Measurements from ENCODE around the gene PGLYRP2. TPM values are rescaled to one million over a fixed set of nuclear protein-coding genes. Genes with fewer than 3 reads are reported as not detected.

PGLYRP2 gene
- total RNA-seq, 1 donor from 2014 or later, result not detected

DNA sequence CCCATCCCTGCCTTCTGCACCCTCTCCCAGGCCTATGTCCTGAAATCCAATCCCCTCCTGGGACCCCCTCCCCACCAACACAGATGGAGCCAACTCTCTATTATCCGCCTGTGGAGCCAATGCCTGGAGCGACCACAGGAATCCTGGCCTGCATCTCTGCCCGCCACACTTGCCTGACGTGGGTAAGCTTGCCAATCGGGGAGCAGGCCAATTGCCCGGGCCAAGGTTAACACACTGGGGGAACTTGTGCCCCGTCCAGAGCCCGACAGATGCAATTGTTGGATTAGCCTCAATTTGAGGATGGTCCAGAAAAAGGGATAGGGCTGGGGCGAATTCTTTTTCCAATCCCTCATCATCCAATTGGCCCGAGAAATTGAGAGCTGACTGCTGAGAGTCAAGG is 35.5 kb downstream of the PGLYRP2 start:
- H3K4me3 ChIP-seq (ENCODE audit: low read depth, low read length), result no peak overlapping the region
- no peak for DNase-seq (ENCODE audit: low read depth)
- TF ChIP-seq, protein P1, sequence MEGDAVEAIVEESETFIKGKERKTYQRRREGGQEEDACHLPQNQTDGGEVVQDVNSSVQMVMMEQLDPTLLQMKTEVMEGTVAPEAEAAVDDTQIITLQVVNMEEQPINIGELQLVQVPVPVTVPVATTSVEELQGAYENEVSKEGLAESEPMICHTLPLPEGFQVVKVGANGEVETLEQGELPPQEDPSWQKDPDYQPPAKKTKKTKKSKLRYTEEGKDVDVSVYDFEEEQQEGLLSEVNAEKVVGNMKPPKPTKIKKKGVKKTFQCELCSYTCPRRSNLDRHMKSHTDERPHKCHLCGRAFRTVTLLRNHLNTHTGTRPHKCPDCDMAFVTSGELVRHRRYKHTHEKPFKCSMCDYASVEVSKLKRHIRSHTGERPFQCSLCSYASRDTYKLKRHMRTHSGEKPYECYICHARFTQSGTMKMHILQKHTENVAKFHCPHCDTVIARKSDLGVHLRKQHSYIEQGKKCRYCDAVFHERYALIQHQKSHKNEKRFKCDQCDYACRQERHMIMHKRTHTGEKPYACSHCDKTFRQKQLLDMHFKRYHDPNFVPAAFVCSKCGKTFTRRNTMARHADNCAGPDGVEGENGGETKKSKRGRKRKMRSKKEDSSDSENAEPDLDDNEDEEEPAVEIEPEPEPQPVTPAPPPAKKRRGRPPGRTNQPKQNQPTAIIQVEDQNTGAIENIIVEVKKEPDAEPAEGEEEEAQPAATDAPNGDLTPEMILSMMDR (conservative IDR thresholded peaks at IDR 0.05; ENCODE audit: low read depth, low read length), result no peak

DNA sequence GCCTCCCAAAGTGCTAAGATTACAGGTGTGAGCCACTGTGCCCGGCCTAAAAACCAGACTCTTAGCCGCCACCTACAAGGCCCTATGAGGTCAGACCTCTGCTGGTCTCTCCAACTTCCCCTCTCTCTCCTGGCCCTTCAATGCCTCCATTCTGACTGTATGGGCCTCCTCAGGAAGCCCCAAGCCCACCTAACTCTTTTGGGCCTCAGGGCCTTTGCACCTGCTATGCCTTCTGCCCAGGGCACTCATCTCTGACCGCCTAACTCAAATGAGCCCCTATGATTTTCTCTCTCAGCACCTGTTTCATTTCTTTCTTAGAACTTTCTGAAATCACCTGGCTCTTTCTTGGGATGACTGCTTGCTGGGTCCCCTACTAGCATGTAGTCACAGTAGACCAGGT is 36.0 kb downstream of the PGLYRP2 start:
- no peak for DNase-seq (ENCODE audit: low read depth)
- TF ChIP-seq, protein P1 (conservative IDR thresholded peaks at IDR 0.05; ENCODE audit: low read depth, low read length), result no peak

DNA sequence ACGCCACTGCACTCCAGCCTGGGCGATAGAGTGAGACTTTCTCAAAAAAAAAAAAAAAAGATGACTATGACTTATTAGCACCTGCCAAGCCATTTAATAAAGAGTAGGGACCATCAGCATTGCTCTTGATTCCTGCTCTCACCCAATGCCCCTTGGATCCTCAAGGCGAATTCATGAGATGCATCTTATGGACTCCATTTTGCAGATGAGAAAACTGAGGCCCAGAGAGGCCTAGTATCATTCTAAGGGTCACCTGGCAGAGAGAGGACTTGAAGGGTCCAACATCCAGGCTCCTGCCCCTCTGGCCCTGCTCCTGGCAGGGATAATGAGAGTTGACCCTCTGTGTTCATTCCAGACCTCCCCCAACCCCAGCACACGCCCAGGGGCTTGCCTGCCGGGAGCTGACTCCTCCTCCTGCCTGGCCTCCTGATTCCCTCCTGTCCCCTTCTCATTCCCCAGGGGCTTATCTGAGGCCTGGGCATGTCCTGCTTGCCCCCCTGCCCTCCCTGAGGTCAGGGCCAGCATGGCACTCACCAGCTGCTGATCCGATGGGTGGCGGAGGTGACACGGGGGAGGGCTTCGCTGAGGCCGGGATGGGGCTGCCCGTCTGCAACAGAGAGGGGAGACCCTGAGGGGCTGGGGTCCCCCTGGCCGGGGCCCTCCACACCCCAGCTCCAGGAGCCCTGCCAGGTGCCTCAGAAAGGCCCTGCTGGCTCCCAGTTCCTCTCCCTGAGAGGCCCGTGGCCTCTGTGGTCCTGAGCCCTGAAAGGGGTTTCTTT is 37.0 kb downstream of the PGLYRP2 start:
- H3K4me3 ChIP-seq (ENCODE audit: low read depth, low read length), result no peak overlapping the region
- DNase-seq (ENCODE audit: low read depth), result no peak
- TF ChIP-seq, protein P1 (conservative IDR thresholded peaks at IDR 0.05; ENCODE audit: low read depth, low read length), result no peak

More for the DNA sequence above, 36.0 kb downstream of the PGLYRP2 start:
- no peak overlapping the region for H3K4me3 ChIP-seq (ENCODE audit: low read depth, low read length)

DNA sequence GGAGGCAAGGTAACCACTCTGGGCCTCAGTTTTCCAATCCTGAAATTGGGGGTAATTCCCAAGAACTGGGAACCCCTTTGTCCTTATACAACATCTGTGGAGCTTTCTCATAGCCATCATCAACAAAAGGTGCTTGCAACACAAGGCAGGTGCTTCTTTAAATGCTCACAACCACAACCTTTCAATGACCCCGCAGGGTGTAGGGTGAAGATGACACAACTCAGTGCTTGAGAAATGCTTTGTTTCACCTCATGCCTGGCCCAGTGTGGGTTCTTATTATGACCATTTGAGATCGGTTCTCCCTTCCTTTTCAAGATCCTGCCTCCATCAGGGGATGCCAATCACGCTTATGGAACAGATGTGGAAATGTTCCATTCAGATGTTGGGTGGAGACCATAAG is 38.0 kb downstream of the PGLYRP2 start:
- DNase-seq (ENCODE audit: low read depth), result no peak
- TF ChIP-seq, protein P1 (conservative IDR thresholded peaks at IDR 0.05; ENCODE audit: low read depth, low read length), result no peak

DNA sequence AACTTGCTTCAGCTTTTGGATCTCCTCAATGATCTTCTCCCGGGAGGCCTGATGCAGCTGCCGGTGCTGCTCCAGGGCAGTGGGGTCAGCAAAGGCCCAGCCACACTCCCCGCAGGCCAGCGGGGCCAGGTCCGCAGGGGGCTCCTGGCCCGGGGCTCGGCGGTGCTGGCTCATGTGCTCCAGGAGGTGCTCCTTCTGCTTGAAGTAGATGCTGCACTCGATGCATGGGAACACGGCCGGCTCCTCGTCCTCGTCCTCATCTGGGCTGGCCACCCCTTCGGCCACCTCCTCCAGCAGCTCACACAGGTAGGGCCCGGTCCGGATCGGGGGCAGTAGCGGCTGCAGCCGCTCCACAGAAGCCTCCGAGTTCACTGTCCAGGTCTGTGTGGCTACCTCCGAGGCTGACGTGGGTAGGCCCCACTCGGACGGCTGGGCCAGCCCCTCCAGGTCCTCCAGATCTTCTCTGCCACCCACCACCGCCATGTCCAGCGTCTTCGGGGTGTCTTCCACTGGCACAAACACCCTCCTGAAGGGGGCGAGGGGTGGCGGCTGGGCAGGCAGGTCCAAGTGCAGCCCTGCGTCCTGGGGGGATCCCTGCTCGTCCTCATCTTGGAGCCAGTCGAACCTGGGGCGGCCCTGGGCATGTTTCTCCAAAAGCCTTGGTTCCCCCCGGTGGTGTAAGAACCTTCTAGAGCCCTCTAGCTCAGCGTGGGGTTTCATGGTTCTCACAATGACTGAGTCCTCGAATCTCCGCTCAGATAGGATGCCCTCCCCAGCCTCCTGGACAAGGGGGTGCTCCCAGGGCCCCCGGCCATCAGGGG is 39.3 kb downstream of the PGLYRP2 start:
- H3K4me3 ChIP-seq (ENCODE audit: low read depth, low read length), result no peak overlapping the region
- TF ChIP-seq, protein P1 (conservative IDR thresholded peaks at IDR 0.05; ENCODE audit: low read depth, low read length), result no peak
- no peak for DNase-seq (ENCODE audit: low read depth)

More for the DNA sequence above, 38.0 kb downstream of the PGLYRP2 start:
- no peak overlapping the region for H3K4me3 ChIP-seq (ENCODE audit: low read depth, low read length)

DNA sequence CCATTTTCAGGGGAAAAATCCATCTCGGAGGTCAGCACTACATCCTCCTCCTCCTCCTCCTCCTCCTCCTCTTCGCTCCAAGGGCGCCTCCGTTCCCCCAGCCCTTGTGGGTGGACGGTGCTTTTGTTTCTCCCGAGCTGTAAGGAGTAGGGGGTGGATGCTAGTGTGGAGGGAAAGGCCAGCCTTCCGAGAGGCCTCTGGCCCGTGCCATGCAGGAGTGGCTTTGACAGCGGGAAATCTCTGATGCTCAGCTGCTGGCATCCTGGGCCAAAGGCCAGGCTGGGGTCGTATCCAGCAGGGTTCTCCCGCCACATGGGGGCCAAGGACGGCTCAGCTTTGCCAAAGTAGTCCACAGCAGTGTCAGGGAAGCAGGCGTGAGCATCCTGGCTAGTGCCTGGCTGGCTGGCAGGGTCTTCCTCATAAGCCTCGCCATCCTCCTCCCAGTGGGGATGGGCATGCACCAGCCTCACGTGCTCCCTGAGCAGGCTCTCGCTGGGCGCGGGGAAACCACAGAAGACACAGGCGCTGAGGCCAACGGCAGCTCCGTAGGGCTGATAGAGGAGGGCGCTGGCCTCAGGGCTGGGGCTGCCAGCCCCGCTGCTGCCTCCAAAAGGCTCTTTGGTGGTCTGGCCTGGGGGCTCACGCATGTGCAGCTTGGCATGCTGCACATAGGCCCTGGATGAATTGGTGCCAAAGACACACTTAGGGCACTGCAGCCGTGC is 40.1 kb downstream of the PGLYRP2 start:
- no peak for DNase-seq (ENCODE audit: low read depth)
- no peak overlapping the region for H3K4me3 ChIP-seq (ENCODE audit: low read depth, low read length)
- TF ChIP-seq, protein P1 (conservative IDR thresholded peaks at IDR 0.05; ENCODE audit: low read depth, low read length), result no peak

Measured in epithelial cell of proximal tubule (primary cell).